Activated B cell treated with CpG ODN at 0.5 μM for 24 hours (primary cell): ENCODE data around the gene PLXNA4. TPM values are rescaled to one million over a fixed set of nuclear protein-coding genes. Genes with fewer than 3 reads are reported as not detected.

Experiments used
- ATAC-seq: fragments of 200-7000 bp; cut with Tn5 transposase; one replicate; pipeline ENCODE4 v1.10.0; 2021; ENCODE audit warnings: low read depth, mild to moderate bottlenecking, moderate library complexity
- CTCF ChIA-PET: fragments of 350-600 bp; sonication (Branson Sonifier 250); formaldehyde crosslinking; loops from one replicate; lab custom pipeline; 2021; ENCODE audit warnings: antibody characterized with exemption; lab: Charles Lee
- POLR2A ChIA-PET: fragments of 350-600 bp; sonication (Branson Sonifier 250); formaldehyde crosslinking; loops from one replicate; lab custom pipeline; 2021; ENCODE audit warnings: antibody characterized with exemption; lab: Charles Lee
- DNase-seq: peaks from one replicate; pipeline ENCODE4 v3.0.0; 2022
- H3K27ac Mint-ChIP-seq: one replicate; pipeline ENCODE4 v1.8.0; 2020; ENCODE audit warnings: mixed read lengths
- H3K27me3 Mint-ChIP-seq: one replicate; pipeline ENCODE4 v1.8.0; 2021; ENCODE audit warnings: mixed read lengths
- H3K36me3 Mint-ChIP-seq: one replicate; pipeline ENCODE4 v1.8.0; 2021; ENCODE audit warnings: low read depth, mixed read lengths
- H3K4me1 Mint-ChIP-seq: one replicate; pipeline ENCODE4 v1.8.0; 2021; ENCODE audit warnings: mixed read lengths
- H3K4me3 Mint-ChIP-seq: one replicate; pipeline ENCODE4 v1.8.0; 2020; ENCODE audit warnings: mild to moderate bottlenecking, mixed read lengths
- H3K9me3 Mint-ChIP-seq: one replicate; pipeline ENCODE4 v1.8.0; 2020; ENCODE audit warnings: mixed read lengths
- intact Hi-C: fragments of 100-400 bp; cut with micrococcal nuclease; formaldehyde crosslinking; loops from one replicate; pipeline ENCODE4 v1.15.1; 2024
- total RNA-seq: library from RNA; stranded (reverse); gene quantifications from 2 replicates; pipeline ENCODE4 v1.2.3, GENCODE V29; 2022
- TF ChIP-seq, protein P1 (sequence below): fragments of 200-600 bp; IDR thresholded peaks from one replicate; pipeline ENCODE4 v1.8.0; 2022; ENCODE audit warnings: antibody characterized with exemption, mild to moderate bottlenecking

The PLXNA4 gene
- total RNA-seq, 1 donor from 2014 or later: not detected

DNA sequence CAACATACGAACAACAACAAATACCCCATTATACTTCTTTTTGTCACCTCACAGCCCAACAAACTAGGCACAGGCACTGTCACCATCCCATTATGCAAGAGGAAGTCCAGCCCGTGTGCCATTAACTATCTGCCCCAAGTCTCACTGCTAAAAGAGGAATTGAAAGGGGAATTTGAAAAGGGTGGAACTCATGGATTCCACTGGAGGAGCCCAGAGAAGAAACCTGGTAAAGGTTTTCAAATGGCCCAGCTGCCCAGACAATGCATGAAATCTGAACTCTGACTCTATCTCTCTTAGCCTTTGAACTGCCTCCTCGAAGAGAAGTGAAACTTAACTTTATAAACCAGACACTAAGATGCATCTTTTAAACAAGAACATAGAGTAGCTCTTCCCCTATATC lies 130.0 kb downstream of the PLXNA4 start:
- no peak overlapping the region for H3K4me3 Mint-ChIP-seq
- intact Hi-C loops: no loop called here
- DNase-seq (no peak), ATAC-seq (no peak)
- ChIA-PET POLR2A (no interaction called here), CTCF (no interaction called here)
- H3K36me3 Mint-ChIP-seq: no peaks in the 10 kb centered on the region
- H3K4me1 Mint-ChIP-seq: no peaks in the 10 kb centered on the region
- TF ChIP-seq, protein P1, sequence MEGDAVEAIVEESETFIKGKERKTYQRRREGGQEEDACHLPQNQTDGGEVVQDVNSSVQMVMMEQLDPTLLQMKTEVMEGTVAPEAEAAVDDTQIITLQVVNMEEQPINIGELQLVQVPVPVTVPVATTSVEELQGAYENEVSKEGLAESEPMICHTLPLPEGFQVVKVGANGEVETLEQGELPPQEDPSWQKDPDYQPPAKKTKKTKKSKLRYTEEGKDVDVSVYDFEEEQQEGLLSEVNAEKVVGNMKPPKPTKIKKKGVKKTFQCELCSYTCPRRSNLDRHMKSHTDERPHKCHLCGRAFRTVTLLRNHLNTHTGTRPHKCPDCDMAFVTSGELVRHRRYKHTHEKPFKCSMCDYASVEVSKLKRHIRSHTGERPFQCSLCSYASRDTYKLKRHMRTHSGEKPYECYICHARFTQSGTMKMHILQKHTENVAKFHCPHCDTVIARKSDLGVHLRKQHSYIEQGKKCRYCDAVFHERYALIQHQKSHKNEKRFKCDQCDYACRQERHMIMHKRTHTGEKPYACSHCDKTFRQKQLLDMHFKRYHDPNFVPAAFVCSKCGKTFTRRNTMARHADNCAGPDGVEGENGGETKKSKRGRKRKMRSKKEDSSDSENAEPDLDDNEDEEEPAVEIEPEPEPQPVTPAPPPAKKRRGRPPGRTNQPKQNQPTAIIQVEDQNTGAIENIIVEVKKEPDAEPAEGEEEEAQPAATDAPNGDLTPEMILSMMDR: no peak
- no peaks in the 10 kb centered on the region for H3K27me3 Mint-ChIP-seq
- no peak overlapping the region for H3K27ac Mint-ChIP-seq
- H3K9me3 Mint-ChIP-seq: no peaks in the 10 kb centered on the region

DNA sequence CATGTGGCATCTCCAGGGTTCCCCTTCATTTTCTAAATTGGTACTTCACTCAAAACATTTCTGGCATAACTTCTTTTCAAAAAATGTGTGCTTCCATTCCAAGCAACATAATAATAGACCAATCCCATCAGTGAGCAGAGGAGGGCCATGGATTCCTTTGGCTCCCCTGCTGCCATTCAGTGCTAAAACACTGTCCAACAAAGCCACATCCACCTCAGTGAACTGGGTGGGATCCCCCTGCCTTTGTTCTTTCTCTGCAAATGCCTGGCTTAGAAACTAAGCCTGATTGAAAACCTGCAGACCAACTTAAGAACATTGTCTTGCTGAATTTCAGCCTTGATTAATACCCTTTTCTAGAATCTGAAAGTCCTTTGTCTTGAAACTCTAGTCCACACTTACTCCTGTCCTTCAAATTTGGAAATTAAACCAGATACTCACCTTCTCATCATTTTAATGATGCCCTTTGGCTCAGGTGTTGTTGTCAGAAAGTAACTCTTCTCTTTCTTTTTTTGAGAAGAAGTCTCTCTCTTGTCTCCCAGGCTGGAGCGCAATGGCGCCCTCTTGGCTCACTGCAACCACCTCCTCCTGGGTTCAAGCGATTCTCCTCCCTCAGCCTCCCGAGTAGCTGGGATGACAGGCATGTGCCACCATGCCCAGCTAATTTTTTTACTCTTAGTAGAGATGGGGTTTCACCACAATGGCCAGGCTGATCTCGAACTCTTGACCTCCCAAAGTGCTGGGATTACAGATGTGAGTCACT lies 132.3 kb downstream of the PLXNA4 start:
- TF ChIP-seq, protein P1: no peak
- H3K27me3 Mint-ChIP-seq: peaks cover 3% of the 10 kb centered on the region
- DNase-seq (no peak), ATAC-seq (no peak)
- no peaks in the 10 kb centered on the region for H3K4me1 Mint-ChIP-seq
- H3K9me3 Mint-ChIP-seq: no peaks in the 10 kb centered on the region
- CTCF ChIA-PET: no interaction called here
- H3K4me3 Mint-ChIP-seq: no peak overlapping the region
- intact Hi-C loops: no loop called here
- H3K27ac Mint-ChIP-seq: no peak overlapping the region
- no peaks in the 10 kb centered on the region for H3K36me3 Mint-ChIP-seq
- POLR2A ChIA-PET: no interaction called here

- Mint-ChIP-seq H3K27ac (no peak overlapping the region), H3K4me1 (no peaks in the 10 kb centered on the region), H3K4me3 (no peak overlapping the region), H3K27me3 (peaks cover 6% of the 10 kb centered on the region), H3K9me3 (no peaks in the 10 kb centered on the region), H3K36me3 (no peaks in the 10 kb centered on the region)
- DNase-seq (no peak), ATAC-seq (no peak)
- ChIA-PET CTCF (no interaction called here), POLR2A (no interaction called here)
- TF ChIP-seq, protein P1: no peak
- intact Hi-C loops: no loop called here
Measured at GRCh38 chr7:132441935-132442334, 134.3 kb downstream of the PLXNA4 start.

GRCh38 chr7:132440151-132440550 lies 136.1 kb downstream of the PLXNA4 start:
- Mint-ChIP-seq H3K9me3 (no peaks in the 10 kb centered on the region), H3K27ac (no peak overlapping the region), H3K27me3 (peaks cover 10% of the 10 kb centered on the region), H3K36me3 (no peaks in the 10 kb centered on the region), H3K4me3 (no peak overlapping the region), H3K4me1 (no peaks in the 10 kb centered on the region)
- ATAC-seq: no peak
- ChIA-PET CTCF (interaction anchor here (1.2 kb wide), 1 partner anchor 75 kb away, joined by 5 read pairs; no protein-coding TSS in a partner anchor), POLR2A (no interaction called here)
- intact Hi-C loops: no loop called here
- TF ChIP-seq, protein P1: no peak
- DNase-seq: no peak

DNA sequence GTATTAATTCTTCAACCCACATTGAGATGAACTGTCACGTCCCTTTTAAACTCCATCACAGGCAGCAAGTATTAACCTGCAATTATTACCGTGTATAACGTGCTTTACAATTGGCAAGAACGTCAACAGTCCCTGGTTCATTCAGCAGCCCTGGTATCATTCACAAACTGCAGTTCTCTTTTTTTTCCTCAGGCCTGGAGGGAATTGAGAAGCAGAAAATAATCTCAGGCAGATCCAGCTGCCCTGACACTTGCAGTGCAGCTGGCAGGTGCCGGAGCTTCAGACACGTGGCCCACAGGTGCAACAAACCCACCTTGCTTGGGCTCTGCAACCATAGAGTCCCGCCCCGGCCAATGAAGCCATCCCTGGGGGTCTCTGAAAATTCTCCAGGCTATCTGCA lies 137.3 kb downstream of the PLXNA4 start:
- intact Hi-C loops: no loop called here
- no peak for DNase-seq
- Mint-ChIP-seq H3K27ac (no peak overlapping the region), H3K36me3 (no peaks in the 10 kb centered on the region), H3K27me3 (peaks cover 10% of the 10 kb centered on the region), H3K4me3 (no peak overlapping the region), H3K4me1 (no peaks in the 10 kb centered on the region), H3K9me3 (no peaks in the 10 kb centered on the region)
- no peak for ATAC-seq
- TF ChIP-seq, protein P1: no peak
- CTCF ChIA-PET: no interaction called here
- POLR2A ChIA-PET: no interaction called here
